SK-N-MC (cell line): ENCODE data around the gene RGS7.

Source experiments
- EZH2 ChIP-seq: fragments of 200-600 bp; sonication (generic); IDR thresholded peaks from one replicate; pipeline ENCODE4 v1.6.1; 2017; ENCODE audit warnings: antibody characterized with exemption
- POLR2AphosphoS5 ChIP-seq: IDR thresholded peaks from 2 replicates; pipeline ENCODE4 v1.6.1; 2012; ENCODE audit warnings: mild to moderate bottlenecking, low read depth, low read length, borderline replicate concordance

- TF ChIP-seq EZH2 (no peak), POLR2AphosphoS5 (no peak)
Observed at GRCh38 chr1:241355311-241356010, 1.5 kb downstream of the RGS7 start.
